Measurements from ENCODE around the gene SIRT6.
A peak's percentile ranks its signal among the peaks of the same experiment; 100 is the strongest.
"Not testable (repeated sequence)": the region's sequence is repeated elsewhere in the genome, so short reads cannot be mapped to it uniquely, and the experiment has no call there.

The SIRT6 gene

DNA sequence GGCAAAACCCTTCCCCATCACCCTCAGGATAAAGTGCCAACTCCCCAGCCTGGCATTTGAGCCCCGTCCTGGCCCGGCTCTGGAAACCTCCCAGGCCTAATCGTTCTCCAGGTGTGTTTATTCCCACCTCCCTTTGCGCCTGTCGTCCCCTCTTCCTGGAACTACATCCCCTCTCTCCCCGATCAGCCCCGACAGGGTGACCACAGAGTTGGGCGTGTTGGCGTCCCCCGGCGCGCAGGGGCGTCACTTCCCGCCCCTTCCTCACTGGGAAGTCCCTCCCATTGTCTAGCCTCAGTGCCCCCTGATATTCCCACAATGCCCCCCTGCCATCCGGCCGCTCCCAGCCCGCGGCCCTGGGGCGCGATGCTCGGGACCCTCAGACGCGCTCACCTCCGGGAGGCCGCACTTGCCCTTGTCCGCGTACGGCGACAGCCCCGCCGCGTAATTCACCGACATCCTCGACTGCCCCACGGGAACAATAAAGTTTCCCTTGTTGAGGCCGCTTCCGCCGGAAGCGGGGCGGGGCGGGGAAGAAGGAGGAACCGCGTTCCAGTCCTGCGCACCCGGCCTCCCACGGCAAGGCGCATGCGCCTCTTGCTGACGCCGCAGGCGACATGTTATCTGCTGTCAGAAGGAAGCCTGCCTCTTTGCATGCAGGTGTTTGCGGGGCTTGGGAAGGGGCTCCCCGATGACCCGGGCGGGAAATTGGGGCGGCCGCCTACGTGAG lies at the start of gene SIRT6, which contains the start of gene ANKRD24:
TSS of gene SIRT6 (minus strand) at position 480 of the 727 bp plus-strand sequence. CDS start at position 456, 24 bp downstream.
TSS of gene ANKRD24 (plus strand) at position 606 of the 727 bp plus-strand sequence. CDS start 3,737 bp downstream, outside the sequence.
- DNase-seq: peak; percentile 95

GRCh38 chr19:4232139-4232538 lies 49.8 kb upstream of the SIRT6 start:
- not testable (repeated sequence) for DNase-seq

- not testable (repeated sequence) for DNase-seq
Measured at GRCh38 chr19:4231521-4231920, 49.2 kb upstream of the SIRT6 start.

- not testable (repeated sequence) for DNase-seq
Measured at GRCh38 chr19:4230237-4230636, 47.9 kb upstream of the SIRT6 start.

GRCh38 chr19:4229179-4229931 lies 47.0 kb upstream of the SIRT6 start, which contains the start of gene EBI3:
Gene EBI3, plus strand, starts transcription at chr19:4229523. Its CDS starts 28 bp downstream, at chr19:4229551.
- no peak for DNase-seq

DNA sequence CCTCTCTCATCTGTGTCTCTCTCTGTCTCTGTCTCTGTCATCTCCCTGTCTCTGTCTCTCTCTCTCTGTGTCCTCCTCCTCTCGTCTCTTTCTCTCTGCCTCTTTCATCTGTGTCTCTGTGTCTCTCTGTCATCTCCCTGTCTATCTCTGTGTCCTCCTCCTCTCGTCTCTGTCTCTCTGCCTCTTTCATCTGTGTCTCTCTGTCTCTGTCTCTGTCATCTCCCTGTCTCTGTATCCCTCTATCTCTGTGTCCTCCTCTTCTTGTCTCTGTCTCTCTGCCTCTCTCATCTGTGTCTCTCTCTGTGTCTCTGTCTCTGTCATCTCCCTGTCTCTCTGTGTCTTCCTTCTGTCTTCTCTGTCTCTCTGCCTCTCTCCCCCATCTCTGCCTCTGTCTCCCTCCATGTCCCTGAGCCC lies 46.4 kb upstream of the SIRT6 start:
- DNase-seq: no peak

DNA sequence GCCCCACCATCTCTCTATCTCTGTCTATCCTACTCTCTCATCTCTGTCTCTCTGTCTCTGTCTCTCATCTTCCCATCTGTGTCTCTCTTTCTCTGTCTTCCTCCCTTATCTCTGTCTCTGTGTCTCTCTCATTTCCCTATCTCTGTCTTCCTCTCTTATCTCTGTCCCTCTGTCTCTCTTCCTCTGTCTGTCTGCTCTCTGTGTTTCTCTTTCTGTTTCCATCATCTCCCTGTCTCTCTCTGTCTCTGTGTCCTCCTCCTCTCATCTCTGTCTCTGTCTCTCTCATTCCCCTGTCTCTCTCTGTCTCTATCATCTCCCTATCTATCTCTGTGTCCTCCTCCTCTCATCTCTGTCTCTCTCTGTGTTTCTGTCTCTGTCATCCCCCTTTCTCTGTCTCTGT lies 45.4 kb upstream of the SIRT6 start:
- no peak for DNase-seq

- DNase-seq: no peak
Measured at GRCh38 chr19:4225885-4226284, 43.5 kb upstream of the SIRT6 start.

- peak; percentile 64 for DNase-seq
Measured at GRCh38 chr19:4224470-4224869, 42.1 kb upstream of the SIRT6 start.

GRCh38 chr19:4220188-4220587 lies 37.8 kb upstream of the SIRT6 start:
- no peak for DNase-seq

DNA sequence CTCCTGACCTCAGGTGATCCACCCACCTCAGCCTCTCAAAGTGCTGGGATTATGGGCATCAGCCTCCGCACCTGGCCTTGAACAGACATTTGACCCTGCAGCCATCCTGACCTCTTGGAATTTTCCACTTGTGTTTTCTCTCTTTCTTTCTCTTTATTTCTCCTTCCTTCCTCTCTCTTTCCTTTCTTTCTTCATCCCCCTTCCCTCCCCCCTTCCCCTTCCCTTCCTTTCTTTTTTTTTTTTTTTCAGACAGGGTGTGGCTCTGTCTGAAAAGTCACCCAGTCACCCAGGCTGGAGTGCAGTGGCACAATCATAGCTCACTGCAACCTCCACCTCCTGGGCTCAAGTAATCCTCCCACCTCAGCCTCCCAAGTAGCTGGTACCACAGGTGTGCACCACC lies 36.2 kb upstream of the SIRT6 start:
- not testable (repeated sequence) for DNase-seq

DNA sequence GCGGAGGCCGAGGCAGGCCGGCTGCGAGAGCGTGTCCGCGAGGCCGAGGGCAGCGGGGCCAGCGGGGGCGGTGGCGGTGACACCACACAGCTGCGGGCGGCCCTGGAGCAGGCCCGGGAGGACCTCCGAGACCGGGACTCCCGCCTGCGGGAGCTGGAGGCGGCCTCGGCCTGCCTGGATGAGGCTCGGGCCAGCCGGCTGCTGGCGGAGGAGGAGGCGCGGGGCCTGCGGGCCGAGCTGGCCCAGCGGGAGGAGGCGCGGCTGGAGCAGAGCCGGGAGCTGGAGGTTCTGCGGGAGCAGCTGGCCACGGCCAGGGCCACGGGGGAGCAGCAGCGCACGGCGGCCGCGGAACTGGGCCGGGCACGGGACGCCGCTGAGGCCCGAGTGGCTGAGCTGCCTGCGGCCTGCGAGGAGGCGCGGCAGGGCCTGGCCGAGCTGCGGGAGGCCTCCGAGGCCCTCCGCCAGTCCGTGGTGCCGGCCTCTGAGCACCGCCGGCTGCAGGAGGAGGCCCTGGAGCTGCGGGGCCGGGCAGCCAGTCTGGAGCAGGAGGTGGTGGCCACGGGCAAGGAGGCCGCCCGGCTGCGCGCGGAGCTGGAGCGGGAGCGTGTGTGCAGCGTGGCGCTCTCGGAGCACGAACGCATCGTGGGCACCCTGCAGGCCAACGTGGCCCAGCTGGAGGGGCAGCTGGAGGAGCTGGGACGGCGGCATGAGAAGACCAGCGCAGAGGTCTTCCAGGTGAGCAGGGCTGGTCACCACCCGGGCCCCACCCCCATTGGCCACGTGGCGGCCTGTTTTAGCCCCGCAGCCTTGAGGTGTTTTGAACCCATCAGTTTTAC lies 35.3 kb upstream of the SIRT6 start:
- DNase-seq: no peak

- no peak for DNase-seq
Measured at GRCh38 chr19:4216846-4217245, 34.5 kb upstream of the SIRT6 start.

- DNase-seq: no peak
Measured at GRCh38 chr19:4215807-4216206, 33.4 kb upstream of the SIRT6 start.

DNA sequence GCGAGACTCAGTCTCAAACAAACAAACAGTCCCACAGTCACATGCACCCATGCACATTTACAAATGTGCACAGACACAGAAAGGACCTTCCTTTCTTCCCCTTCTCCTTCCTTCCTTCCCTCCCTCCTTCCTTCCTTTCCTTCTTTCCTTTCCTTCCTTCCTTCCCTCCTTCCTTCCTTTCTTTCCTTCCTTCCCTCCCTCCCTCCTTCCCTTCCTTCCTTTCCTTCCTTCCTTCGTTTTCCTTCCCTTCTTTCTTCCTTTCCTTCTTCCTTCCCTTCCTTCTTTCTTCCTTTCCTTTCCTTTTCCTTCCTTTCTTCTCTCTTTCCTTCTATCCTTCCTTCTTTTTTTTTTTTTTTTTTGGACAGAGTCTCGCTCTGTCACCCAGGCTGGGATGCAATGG lies 30.8 kb upstream of the SIRT6 start:
- no peak for DNase-seq

- no peak for DNase-seq
Measured at GRCh38 chr19:4210166-4210731, 27.9 kb upstream of the SIRT6 start.

GRCh38 chr19:4208385-4209094 lies 26.2 kb upstream of the SIRT6 start:
- no peak for DNase-seq

GRCh38 chr19:4206818-4207484 lies 24.6 kb upstream of the SIRT6 start:
- no peak for DNase-seq

GRCh38 chr19:4201798-4202197 lies 19.4 kb upstream of the SIRT6 start:
- DNase-seq: no peak

DNA sequence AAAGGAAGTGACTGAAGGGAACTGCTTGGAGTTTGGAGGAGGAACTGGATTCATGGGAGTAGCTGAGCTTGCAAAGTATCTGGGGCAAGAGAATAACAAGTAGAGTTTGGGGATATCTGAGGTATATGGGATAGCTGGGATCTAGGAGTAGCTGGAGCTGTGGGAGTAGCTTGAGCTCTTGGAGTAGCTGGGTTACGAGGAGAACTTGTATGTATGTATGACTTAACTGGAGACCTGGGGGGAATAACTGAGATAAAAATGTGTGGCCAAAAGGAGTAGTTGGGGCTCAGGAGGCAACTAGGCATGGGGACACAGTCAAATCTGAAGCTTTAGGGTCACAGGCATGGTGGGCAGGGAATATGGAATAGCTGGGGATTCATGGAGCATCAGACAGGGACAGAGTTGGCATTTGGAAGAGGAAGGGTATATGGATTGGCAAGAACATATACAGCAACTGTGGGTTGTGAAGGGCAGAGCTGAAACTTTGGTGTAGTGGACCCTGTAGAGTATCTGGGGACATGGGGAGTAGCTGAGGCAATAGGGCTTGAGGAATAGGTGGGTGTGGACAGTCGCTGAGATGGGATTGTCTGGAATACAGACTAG lies 18.7 kb upstream of the SIRT6 start:
- DNase-seq: no peak

GRCh38 chr19:4199699-4200293 lies 17.4 kb upstream of the SIRT6 start:
- no peak for DNase-seq
